ENCODE data around the gene CASQ2.

The CASQ2 gene

DNA sequence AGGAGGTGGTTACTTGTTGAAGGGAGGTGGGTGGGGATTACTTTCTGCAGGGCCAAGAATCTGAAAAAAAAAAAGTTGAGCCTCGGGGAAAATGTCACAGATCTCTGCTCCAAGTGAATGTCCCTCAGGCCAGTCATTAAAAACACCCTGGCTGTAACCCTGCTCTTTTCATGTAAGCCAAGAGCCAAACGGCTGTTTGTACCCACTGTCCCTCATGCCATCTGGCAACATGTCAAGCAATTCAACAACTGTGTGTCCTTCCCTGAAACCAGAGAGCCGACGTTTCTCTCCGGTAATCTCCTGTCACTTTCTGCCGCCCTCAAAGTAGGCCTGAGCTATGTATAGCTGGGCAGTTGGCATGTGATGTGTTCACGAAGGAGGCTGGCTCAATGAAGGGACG, 14.7 kb downstream of the CASQ2 start:
- no peaks in the 10 kb centered on the region for H3K4me1 ChIP-seq (ENCODE audit: insufficient read depth, low read length)
- no peak overlapping the region for H3K4me3 ChIP-seq (ENCODE audit: low read length)
- no peaks in the 10 kb centered on the region for H3K9me3 ChIP-seq (ENCODE audit: insufficient read depth, low read depth, low read length)
- H3K9ac ChIP-seq (ENCODE audit: low read depth, low read length): no peak overlapping the region
- no peaks in the 10 kb centered on the region for H3K27me3 ChIP-seq (ENCODE audit: insufficient read depth, low read length)
- no peaks in the 10 kb centered on the region for H3K36me3 ChIP-seq (ENCODE audit: insufficient read depth, low read depth, low read length)
- no peak overlapping the region for H3K27ac ChIP-seq (ENCODE audit: low read length)

DNA sequence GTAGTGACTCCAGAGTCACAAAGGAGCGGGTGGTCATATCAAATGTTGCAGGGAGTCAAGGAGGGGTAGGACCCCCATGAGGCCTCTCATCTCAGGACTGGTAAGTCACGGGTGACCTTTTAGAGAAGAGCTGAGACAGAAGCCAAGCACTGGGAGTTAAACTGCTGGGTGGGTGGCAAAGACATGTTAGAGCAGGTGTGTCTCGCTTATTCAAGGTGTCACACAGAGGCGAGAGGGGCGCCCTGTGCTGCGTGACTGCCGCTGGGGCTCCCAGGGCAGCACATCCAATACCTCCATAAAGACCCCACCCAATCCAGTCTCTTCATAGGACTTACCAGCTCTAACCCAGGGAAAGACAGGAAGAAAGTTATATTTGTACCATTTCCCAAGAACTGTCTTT, 15.2 kb downstream of the CASQ2 start:
- no peak overlapping the region for H3K4me3 ChIP-seq (ENCODE audit: low read length)
- H3K36me3 ChIP-seq (ENCODE audit: insufficient read depth, low read depth, low read length): no peaks in the 10 kb centered on the region
- no peaks in the 10 kb centered on the region for H3K27me3 ChIP-seq (ENCODE audit: insufficient read depth, low read length)
- H3K9ac ChIP-seq (ENCODE audit: low read depth, low read length): no peak overlapping the region
- H3K9me3 ChIP-seq (ENCODE audit: insufficient read depth, low read depth, low read length): no peaks in the 10 kb centered on the region
- H3K4me1 ChIP-seq (ENCODE audit: insufficient read depth, low read length): no peaks in the 10 kb centered on the region
- H3K27ac ChIP-seq (ENCODE audit: low read length): no peak overlapping the region

DNA sequence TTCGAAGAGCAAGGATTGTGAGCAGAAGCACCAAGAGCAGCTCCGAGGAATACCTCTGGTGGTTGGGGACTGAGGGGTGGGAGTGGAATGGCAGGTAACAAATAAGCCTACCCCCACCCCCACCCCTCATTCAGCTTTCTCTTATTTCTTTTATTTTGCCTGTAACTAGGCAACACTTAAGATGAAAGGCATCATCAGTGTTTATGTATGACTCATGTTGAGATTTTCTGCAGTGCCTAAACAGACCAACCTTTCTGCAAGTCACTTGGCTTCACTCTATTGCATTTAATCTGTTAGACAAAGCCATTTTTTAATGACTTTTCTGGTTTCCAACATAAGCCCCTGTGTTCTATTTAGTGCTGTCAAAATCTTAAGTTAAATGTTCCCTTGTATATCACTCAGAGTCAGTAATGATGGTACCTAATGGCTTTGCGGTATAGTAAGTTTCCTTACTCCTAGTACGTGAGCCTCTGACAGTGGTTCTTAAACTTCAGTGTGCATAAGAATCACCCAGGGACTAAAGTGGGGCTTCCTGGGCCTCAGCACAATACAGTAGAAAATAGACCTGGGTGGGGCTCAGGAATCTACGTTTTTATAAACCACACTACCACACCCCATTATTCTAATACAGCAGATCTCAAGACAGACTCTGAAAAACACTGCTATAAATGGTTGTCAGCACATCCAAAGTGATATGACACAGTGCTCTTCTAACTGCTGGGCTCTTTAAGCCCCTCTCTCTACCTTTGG, 19.9 kb downstream of the CASQ2 start:
- H3K27ac ChIP-seq (ENCODE audit: low read length): no peak overlapping the region
- H3K9me3 ChIP-seq (ENCODE audit: insufficient read depth, low read depth, low read length): no peaks in the 10 kb centered on the region
- no peak overlapping the region for H3K4me3 ChIP-seq (ENCODE audit: low read length)
- no peak overlapping the region for H3K9ac ChIP-seq (ENCODE audit: low read depth, low read length)
- no peaks in the 10 kb centered on the region for H3K36me3 ChIP-seq (ENCODE audit: insufficient read depth, low read depth, low read length)
- H3K27me3 ChIP-seq (ENCODE audit: insufficient read depth, low read length): no peaks in the 10 kb centered on the region
- H3K4me1 ChIP-seq (ENCODE audit: insufficient read depth, low read length): no peaks in the 10 kb centered on the region

DNA sequence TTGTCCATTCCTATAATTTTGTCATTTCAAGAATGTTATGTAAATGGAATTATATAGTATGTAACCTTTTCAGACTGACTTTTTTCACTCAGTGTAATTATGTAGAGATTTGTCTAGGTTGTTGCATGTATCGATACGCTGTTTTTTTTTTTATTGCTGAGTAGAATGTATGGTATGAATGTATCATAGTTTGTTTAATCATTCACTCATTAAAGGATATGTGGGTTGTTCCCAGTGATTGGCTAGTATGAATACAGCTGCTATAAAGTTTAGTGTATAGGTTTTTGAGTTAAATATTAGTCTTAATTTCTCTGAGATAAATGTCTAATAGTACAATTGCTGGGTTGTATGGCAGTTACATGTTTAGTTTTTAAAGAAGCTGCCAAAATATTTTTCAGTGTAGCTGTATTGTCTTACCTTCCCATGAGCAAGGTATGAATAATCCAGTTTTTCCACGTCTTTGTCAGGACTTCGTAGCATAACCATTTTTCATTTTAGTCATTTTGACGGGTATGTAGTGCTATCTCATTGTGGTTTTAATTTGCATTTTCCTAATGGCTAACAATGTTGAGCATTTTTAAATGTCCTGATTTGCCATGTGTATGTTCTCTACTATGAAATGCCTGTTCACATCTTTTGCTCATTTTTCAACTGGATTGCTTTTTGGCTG, 22.4 kb downstream of the CASQ2 start:
- no peak overlapping the region for H3K27ac ChIP-seq (ENCODE audit: low read length)
- H3K4me1 ChIP-seq (ENCODE audit: insufficient read depth, low read length): 0 out of 2 replicates have a peak, but pooled peaks cover 4% of the 10 kb centered on the region
- no peak overlapping the region for H3K9ac ChIP-seq (ENCODE audit: low read depth, low read length)
- no peak overlapping the region for H3K4me3 ChIP-seq (ENCODE audit: low read length)
- H3K36me3 ChIP-seq (ENCODE audit: insufficient read depth, low read depth, low read length): no peaks in the 10 kb centered on the region
- H3K9me3 ChIP-seq (ENCODE audit: insufficient read depth, low read depth, low read length): no peaks in the 10 kb centered on the region
- H3K27me3 ChIP-seq (ENCODE audit: insufficient read depth, low read length): no peaks in the 10 kb centered on the region

DNA sequence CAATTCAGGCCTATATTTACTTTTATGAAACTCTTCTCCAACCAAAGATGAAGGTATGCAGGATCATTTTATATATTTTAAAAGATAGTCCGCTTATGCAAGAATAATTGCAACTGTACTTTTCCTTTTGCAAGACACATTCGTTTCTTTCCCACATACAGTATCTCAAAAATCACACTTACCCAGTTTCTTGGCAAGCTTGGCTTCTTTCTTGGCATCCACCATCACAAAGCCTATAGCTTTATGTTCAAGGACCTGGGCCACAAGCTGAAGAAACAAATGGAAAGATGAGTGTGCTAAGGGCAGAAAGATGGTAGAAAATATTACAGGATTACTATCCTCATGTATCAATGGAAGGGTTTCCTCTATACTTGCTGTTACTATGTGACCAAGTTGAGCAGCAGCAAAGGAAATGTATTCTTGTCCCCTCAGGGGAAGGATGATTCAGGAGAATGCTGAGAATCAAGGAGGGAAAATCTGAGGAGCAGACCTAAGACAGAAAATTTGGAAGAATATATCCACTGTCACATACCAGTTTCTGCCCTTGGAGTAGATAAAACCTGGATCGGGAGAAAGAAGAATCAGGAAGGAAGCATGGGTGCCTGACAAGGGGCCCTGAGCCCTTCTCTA, 23.8 kb downstream of the CASQ2 start:
- Histone ChIP-seq H3K36me3 (ENCODE audit: insufficient read depth, low read depth, low read length) (no peaks in the 10 kb centered on the region), H3K27me3 (ENCODE audit: insufficient read depth, low read length) (no peaks in the 10 kb centered on the region), H3K9me3 (ENCODE audit: insufficient read depth, low read depth, low read length) (no peaks in the 10 kb centered on the region), H3K4me3 (ENCODE audit: low read length) (no peak overlapping the region), H3K27ac (ENCODE audit: low read length) (no peak overlapping the region), H3K9ac (ENCODE audit: low read depth, low read length) (no peak overlapping the region), H3K4me1 (ENCODE audit: insufficient read depth, low read length) (0 out of 2 replicates have a peak, but pooled peaks cover 4% of the 10 kb centered on the region)

DNA sequence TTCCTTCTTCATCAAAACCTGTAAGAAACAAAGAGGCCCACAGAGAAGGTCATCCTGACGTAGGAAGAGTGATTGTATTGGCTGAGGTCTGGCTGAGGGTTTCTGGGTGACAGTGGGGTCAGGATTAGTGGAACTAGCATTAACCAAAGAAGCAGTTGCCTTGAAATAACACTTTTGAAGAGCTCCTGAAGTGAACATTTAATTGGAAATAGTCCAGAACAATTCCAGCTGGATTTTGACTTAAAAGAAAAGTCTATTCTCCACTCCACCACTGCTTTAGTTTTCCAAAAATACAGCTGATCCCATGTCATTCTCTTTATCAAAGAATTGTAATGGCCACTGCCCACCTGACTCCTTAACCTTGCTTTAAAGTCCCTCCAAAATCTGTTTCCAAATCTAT, 27.7 kb downstream of the CASQ2 start:
- Histone ChIP-seq H3K36me3 (ENCODE audit: insufficient read depth, low read depth, low read length) (no peaks in the 10 kb centered on the region), H3K27me3 (ENCODE audit: insufficient read depth, low read length) (no peaks in the 10 kb centered on the region), H3K27ac (ENCODE audit: low read length) (no peak overlapping the region)

DNA sequence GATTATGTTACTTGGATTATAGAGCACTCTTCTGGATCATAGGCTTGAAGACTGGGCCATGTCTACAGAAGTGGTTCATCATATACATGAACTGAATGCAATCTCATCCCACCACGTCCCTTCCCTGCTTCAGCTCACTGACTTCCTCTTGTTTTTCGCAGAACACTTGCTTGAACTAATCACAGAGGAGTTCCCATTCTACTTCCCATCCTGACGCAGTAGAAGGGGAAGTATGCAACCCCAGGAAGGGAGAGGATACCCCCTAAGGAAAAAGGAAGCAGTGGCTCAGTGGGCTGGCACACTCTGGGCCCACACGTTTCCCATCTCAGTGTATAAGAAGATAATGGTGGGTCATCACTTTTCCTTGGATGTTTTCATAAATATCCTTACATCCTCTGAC, 36.2 kb downstream of the CASQ2 start:
- Histone ChIP-seq H3K27me3 (ENCODE audit: insufficient read depth, low read length) (no peaks in the 10 kb centered on the region), H3K36me3 (ENCODE audit: insufficient read depth, low read depth, low read length) (no peaks in the 10 kb centered on the region), H3K4me1 (ENCODE audit: insufficient read depth, low read length) (peaks cover 13% of the 10 kb centered on the region), H3K9me3 (ENCODE audit: insufficient read depth, low read depth, low read length) (no peaks in the 10 kb centered on the region), H3K9ac (ENCODE audit: low read depth, low read length) (no peak overlapping the region), H3K27ac (ENCODE audit: low read length) (no peak overlapping the region), H3K4me3 (ENCODE audit: low read length) (no peak overlapping the region)

More for the DNA sequence above, 27.7 kb downstream of the CASQ2 start:
- Histone ChIP-seq H3K9ac (ENCODE audit: low read depth, low read length) (no peak overlapping the region), H3K9me3 (ENCODE audit: insufficient read depth, low read depth, low read length) (no peaks in the 10 kb centered on the region), H3K4me3 (ENCODE audit: low read length) (no peak overlapping the region), H3K4me1 (ENCODE audit: insufficient read depth, low read length) (peaks cover 13% of the 10 kb centered on the region; the same call in 1 of the 2 replicates)

DNA sequence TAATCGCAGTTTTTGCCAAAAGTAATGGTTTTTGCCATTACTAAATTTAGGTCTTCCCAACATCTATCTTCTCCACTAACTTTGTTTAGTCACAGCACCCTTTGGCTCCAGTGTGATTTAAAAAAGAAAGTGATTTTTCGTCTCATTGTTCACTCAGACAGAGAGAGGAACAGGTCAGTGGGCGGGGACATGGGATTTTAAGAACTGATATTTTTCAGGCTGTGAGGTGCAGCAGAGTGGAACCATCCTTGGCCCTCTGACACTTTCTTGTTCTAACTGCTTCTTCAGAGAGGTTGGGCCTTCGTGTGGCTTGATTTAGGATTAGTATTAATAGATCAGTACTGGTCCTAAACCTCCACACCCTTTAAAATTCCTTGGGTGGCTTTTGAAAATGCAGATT, 38.8 kb downstream of the CASQ2 start:
- Histone ChIP-seq H3K4me1 (ENCODE audit: insufficient read depth, low read length) (peaks cover 8% of the 10 kb centered on the region), H3K9me3 (ENCODE audit: insufficient read depth, low read depth, low read length) (no peaks in the 10 kb centered on the region), H3K4me3 (ENCODE audit: low read length) (no peak overlapping the region), H3K36me3 (ENCODE audit: insufficient read depth, low read depth, low read length) (no peaks in the 10 kb centered on the region), H3K9ac (ENCODE audit: low read depth, low read length) (no peak overlapping the region), H3K27ac (ENCODE audit: low read length) (no peak overlapping the region), H3K27me3 (ENCODE audit: insufficient read depth, low read length) (no peaks in the 10 kb centered on the region)

DNA sequence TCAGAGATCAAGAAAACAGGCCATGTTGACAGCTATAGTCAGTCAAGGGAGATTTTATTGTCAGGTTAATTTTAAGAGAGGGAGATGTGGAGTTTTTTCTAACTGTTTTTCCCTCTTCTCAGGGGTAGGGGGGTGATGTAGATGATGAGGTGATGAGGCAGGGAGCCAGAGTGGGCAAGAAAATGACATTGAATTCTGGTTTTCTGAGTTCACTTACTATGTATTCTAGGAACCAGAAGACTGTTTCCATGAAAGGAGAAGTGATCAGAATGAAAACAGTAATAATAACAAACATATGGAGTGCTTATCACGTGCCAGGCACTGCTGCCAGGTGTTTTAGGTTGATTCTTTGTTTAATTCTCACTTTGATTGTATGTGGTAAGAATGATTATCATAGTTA, 40.2 kb downstream of the CASQ2 start:
- Histone ChIP-seq H3K9ac (ENCODE audit: low read depth, low read length) (no peak overlapping the region; the same call in 1 of the 2 replicates), H3K27me3 (ENCODE audit: insufficient read depth, low read length) (no peaks in the 10 kb centered on the region), H3K36me3 (ENCODE audit: insufficient read depth, low read depth, low read length) (no peaks in the 10 kb centered on the region), H3K4me3 (ENCODE audit: low read length) (no peak overlapping the region), H3K4me1 (ENCODE audit: insufficient read depth, low read length) (peaks cover 8% of the 10 kb centered on the region), H3K27ac (ENCODE audit: low read length) (no peak overlapping the region), H3K9me3 (ENCODE audit: insufficient read depth, low read depth, low read length) (no peaks in the 10 kb centered on the region)

DNA sequence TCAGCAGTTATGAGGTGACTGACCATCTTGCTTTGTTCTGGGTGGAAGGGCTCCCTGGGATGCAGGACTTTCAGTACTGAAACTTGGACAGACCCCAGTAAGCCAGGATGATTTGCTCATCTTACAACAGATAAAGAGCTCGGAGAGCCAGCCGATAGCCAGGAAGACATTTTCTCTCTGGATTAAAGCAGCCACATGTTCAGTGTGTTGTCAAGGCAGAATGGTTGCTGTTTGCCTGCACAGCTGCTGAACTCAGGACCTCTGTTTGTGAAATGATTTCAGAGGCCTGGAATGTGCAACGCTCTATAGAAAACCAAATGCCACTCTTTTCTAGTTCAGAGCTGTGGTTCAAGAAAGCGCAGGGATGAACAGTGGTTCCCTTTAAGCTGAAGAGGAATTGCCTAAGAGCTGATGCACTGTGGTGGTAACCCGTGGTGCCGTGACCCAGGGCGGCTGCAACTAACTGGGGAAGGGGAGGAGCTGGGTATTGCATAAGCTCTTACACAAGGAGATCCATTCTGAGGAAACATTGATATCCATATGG, 40.7 kb downstream of the CASQ2 start:
- Histone ChIP-seq H3K4me1 (ENCODE audit: insufficient read depth, low read length) (peaks cover 8% of the 10 kb centered on the region), H3K36me3 (ENCODE audit: insufficient read depth, low read depth, low read length) (no peaks in the 10 kb centered on the region), H3K9me3 (ENCODE audit: insufficient read depth, low read depth, low read length) (no peaks in the 10 kb centered on the region), H3K27me3 (ENCODE audit: insufficient read depth, low read length) (no peaks in the 10 kb centered on the region), H3K4me3 (ENCODE audit: low read length) (no peak overlapping the region), H3K9ac (ENCODE audit: low read depth, low read length) (no peak overlapping the region; the same call in 1 of the 2 replicates), H3K27ac (ENCODE audit: low read length) (no peak overlapping the region)

DNA sequence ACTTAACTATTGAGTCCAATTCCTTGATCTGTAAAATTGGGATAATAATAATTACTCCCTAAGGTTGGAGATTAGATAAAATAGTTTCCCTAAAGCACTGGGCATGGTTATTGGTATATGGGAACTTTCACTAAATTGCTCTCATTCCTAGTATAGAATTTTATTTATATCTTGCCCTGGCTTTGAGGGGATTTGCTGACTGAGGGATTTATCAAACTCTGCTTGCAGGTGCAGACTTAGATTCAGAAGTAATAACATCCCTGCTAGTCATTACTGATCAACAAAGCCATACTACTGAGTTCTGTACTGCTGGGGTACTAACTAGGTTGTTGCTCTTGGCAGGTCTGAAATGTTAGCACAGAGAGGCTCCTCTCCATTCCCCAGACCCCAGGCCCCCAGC, 41.9 kb downstream of the CASQ2 start:
- Histone ChIP-seq H3K27me3 (ENCODE audit: insufficient read depth, low read length) (no peaks in the 10 kb centered on the region), H3K36me3 (ENCODE audit: insufficient read depth, low read depth, low read length) (no peaks in the 10 kb centered on the region), H3K9ac (ENCODE audit: low read depth, low read length) (no peak overlapping the region), H3K4me1 (ENCODE audit: insufficient read depth, low read length) (peaks cover 8% of the 10 kb centered on the region), H3K9me3 (ENCODE audit: insufficient read depth, low read depth, low read length) (no peaks in the 10 kb centered on the region), H3K4me3 (ENCODE audit: low read length) (no peak overlapping the region), H3K27ac (ENCODE audit: low read length) (no peak overlapping the region)
